ENCODE results near the gene MAP2K3.

MAP2K3 gene

GRCh38 chr17:21282850-21283249, 1.7 kb upstream of the MAP2K3 start:
- DNase-seq (ENCODE audit: low read depth), result no peak

GRCh38 chr17:21283482-21284318, 811 bp upstream of the MAP2K3 start:
- DNase-seq (ENCODE audit: low read depth), result no peak

GRCh38 chr17:21285164-21286065, 904 bp downstream of the MAP2K3 start:
- no peak for DNase-seq (ENCODE audit: low read depth)

- DNase-seq (ENCODE audit: low read depth), result no peak
Measured at GRCh38 chr17:21286066-21286770, 1.7 kb downstream of the MAP2K3 start.

GRCh38 chr17:21286909-21287702, 2.6 kb downstream of the MAP2K3 start:
- DNase-seq (ENCODE audit: low read depth), result no peak

- DNase-seq (ENCODE audit: low read depth), result peak; percentile 96
Measured at GRCh38 chr17:21287703-21288449, 3.4 kb downstream of the MAP2K3 start.

- DNase-seq (ENCODE audit: low read depth), result no peak
Measured at GRCh38 chr17:21288571-21289017, 4.1 kb downstream of the MAP2K3 start.

- DNase-seq (ENCODE audit: low read depth), result no peak
Measured at GRCh38 chr17:21289175-21289901, 4.8 kb downstream of the MAP2K3 start.

GRCh38 chr17:21289902-21290571, 5.5 kb downstream of the MAP2K3 start:
- DNase-seq (ENCODE audit: low read depth), result no peak

- no peak for DNase-seq (ENCODE audit: low read depth)
Measured at GRCh38 chr17:21291357-21291756, 6.8 kb downstream of the MAP2K3 start.

GRCh38 chr17:21291862-21292261, 7.4 kb downstream of the MAP2K3 start:
- no peak for DNase-seq (ENCODE audit: low read depth)

- no peak for DNase-seq (ENCODE audit: low read depth)
Measured at GRCh38 chr17:21292867-21293830, 8.6 kb downstream of the MAP2K3 start.

- DNase-seq (ENCODE audit: low read depth), result no peak
Measured at GRCh38 chr17:21293831-21294210, 9.3 kb downstream of the MAP2K3 start.

GRCh38 chr17:21294321-21295035, 10.0 kb downstream of the MAP2K3 start:
- DNase-seq (ENCODE audit: low read depth), result no peak

GRCh38 chr17:21295036-21295952, 10.8 kb downstream of the MAP2K3 start:
- no peak for DNase-seq (ENCODE audit: low read depth)

Data from stimulated activated CD8-positive, alpha-beta memory T cell treated with anti-CD3 and anti-CD28 coated beads, Interleukin-12 subunit alpha, Interleukin-12 subunit beta, amount 100 ng/mL, for 1 hour (primary cell).